HUES64 (cell line): ENCODE measurements around the gene AGPAT2.

ENCODE experiments used
- H3K27ac ChIP-seq: 2 replicates; pipeline ENCODE4 v1.7.0; 2013; ENCODE audit warnings: low read depth, low read length, inconsistent platforms
- H3K27me3 ChIP-seq: 2 replicates; pipeline ENCODE4 v1.6.1; 2013; ENCODE audit warnings: mild to moderate bottlenecking, low read length; ENCODE audit not compliant: insufficient read depth
- H3K36me3 ChIP-seq: 2 replicates; pipeline ENCODE4 v1.6.1; 2013; ENCODE audit warnings: mild to moderate bottlenecking, low read length; ENCODE audit not compliant: insufficient read depth
- H3K4me1 ChIP-seq: 2 replicates; pipeline ENCODE4 v1.6.1; 2013; ENCODE audit warnings: mild to moderate bottlenecking, low read length, moderate library complexity; ENCODE audit not compliant: insufficient read depth
- H3K4me3 ChIP-seq: 2 replicates; pipeline ENCODE4 v1.5.1; 2013; ENCODE audit warnings: mild to moderate bottlenecking, low read length, moderate library complexity
- H3K9ac ChIP-seq: 2 replicates; pipeline ENCODE4 v1.6.1; 2013; ENCODE audit warnings: mild to moderate bottlenecking, low read depth, low read length
- H3K9me3 ChIP-seq: 2 replicates; pipeline ENCODE4 v1.6.1; 2013; ENCODE audit warnings: low read depth, low read length; ENCODE audit not compliant: insufficient read depth
- WGBS: fragments of 150-250, 120-280 bp; methylation state at CpG from one replicate; pipeline ENCODE4 v1.1.7; 2013; ENCODE audit warnings: missing lambda C conversion rate; 5-methylcytosine and 5-hydroxymethylcytosine counted together

AGPAT2 gene

GRCh38 chr9:136698635-136699246 is 11.5 kb upstream of the AGPAT2 start:
- peaks cover 3% of the 10 kb centered on the region; the same call in 1 of the 2 replicates for H3K4me1 ChIP-seq

GRCh38 chr9:136697821-136698526 is 10.7 kb upstream of the AGPAT2 start:
- WGBS: 92% methylated on average over 20 of the region's 20 CpGs
- no peaks in the 10 kb centered on the region for H3K9me3 ChIP-seq
- peaks cover 3% of the 10 kb centered on the region; the same call in 1 of the 2 replicates for H3K4me1 ChIP-seq
- H3K36me3 ChIP-seq: no peaks in the 10 kb centered on the region
- H3K27me3 ChIP-seq: peaks cover 10% of the 10 kb centered on the region; the same call in 1 of the 2 replicates
- H3K4me3 ChIP-seq: no peak overlapping the region
- H3K27ac ChIP-seq: no peak overlapping the region
- no peak overlapping the region for H3K9ac ChIP-seq

More at GRCh38 chr9:136698635-136699246, 11.5 kb upstream of the AGPAT2 start:
- Histone ChIP-seq H3K27me3 (peaks cover 10% of the 10 kb centered on the region; the same call in 1 of the 2 replicates), H3K9ac (no peak overlapping the region), H3K27ac (no peak overlapping the region), H3K36me3 (no peaks in the 10 kb centered on the region), H3K4me3 (no peak overlapping the region), H3K9me3 (no peaks in the 10 kb centered on the region)
- WGBS: 91% methylated on average over 10 of the region's 11 CpGs

- WGBS: 88% methylated on average over 23 of the region's 23 CpGs
- Histone ChIP-seq H3K4me3 (no peak overlapping the region), H3K36me3 (no peaks in the 10 kb centered on the region), H3K27me3 (peaks cover 10% of the 10 kb centered on the region; the same call in 1 of the 2 replicates), H3K4me1 (peaks cover 3% of the 10 kb centered on the region; the same call in 1 of the 2 replicates), H3K9ac (no peak overlapping the region), H3K9me3 (no peaks in the 10 kb centered on the region), H3K27ac (no peak overlapping the region)
Observed at GRCh38 chr9:136697146-136697820, 10.0 kb upstream of the AGPAT2 start.

GRCh38 chr9:136696502-136696901 is 9.2 kb upstream of the AGPAT2 start:
- Histone ChIP-seq H3K27ac (no peak overlapping the region), H3K4me3 (no peak overlapping the region), H3K36me3 (no peaks in the 10 kb centered on the region), H3K27me3 (peaks cover 6% of the 10 kb centered on the region; the same call in 1 of the 2 replicates), H3K9me3 (no peaks in the 10 kb centered on the region), H3K9ac (no peak overlapping the region), H3K4me1 (peaks cover 7% of the 10 kb centered on the region)
- WGBS: 91% methylated on average over 8 of the region's 9 CpGs

GRCh38 chr9:136695955-136696354 is 8.7 kb upstream of the AGPAT2 start:
- Histone ChIP-seq H3K27ac (no peak overlapping the region), H3K9ac (no peak overlapping the region), H3K4me3 (no peak overlapping the region), H3K4me1 (peaks cover 10% of the 10 kb centered on the region), H3K36me3 (no peaks in the 10 kb centered on the region), H3K27me3 (peaks cover under 1% of the 10 kb centered on the region; the same call in 1 of the 2 replicates), H3K9me3 (no peaks in the 10 kb centered on the region)
- 88% methylated on average over 23 of the region's 23 CpGs for WGBS

GRCh38 chr9:136695435-136695895 is 8.2 kb upstream of the AGPAT2 start:
- Histone ChIP-seq H3K4me3 (no peak overlapping the region), H3K27me3 (no peaks in the 10 kb centered on the region), H3K36me3 (no peaks in the 10 kb centered on the region), H3K27ac (no peak overlapping the region), H3K4me1 (peaks cover 10% of the 10 kb centered on the region), H3K9me3 (no peaks in the 10 kb centered on the region), H3K9ac (no peak overlapping the region)
- WGBS: 91% methylated on average over 10 of the region's 10 CpGs

GRCh38 chr9:136694872-136695247 is 7.6 kb upstream of the AGPAT2 start:
- no peaks in the 10 kb centered on the region for H3K9me3 ChIP-seq
- no peaks in the 10 kb centered on the region for H3K36me3 ChIP-seq
- no peak overlapping the region for H3K27ac ChIP-seq
- 95% methylated on average over 11 of the region's 11 CpGs for WGBS
- no peak overlapping the region for H3K4me3 ChIP-seq
- no peak overlapping the region for H3K9ac ChIP-seq
- no peaks in the 10 kb centered on the region for H3K27me3 ChIP-seq
- H3K4me1 ChIP-seq: peaks cover 10% of the 10 kb centered on the region

GRCh38 chr9:136694163-136694871 is 7.1 kb upstream of the AGPAT2 start:
- WGBS: 62% methylated on average over 32 of the region's 32 CpGs
- Histone ChIP-seq H3K27ac (no peak overlapping the region; the same call in 1 of the 2 replicates), H3K9me3 (no peaks in the 10 kb centered on the region), H3K9ac (no peak overlapping the region), H3K36me3 (no peaks in the 10 kb centered on the region), H3K4me1 (peaks cover 10% of the 10 kb centered on the region), H3K27me3 (no peaks in the 10 kb centered on the region), H3K4me3 (no peak overlapping the region)

GRCh38 chr9:136693490-136694162 is 6.4 kb upstream of the AGPAT2 start:
- no peak overlapping the region for H3K4me3 ChIP-seq

GRCh38 chr9:136693135-136693489 is 5.9 kb upstream of the AGPAT2 start:
- H3K27ac ChIP-seq: no peak overlapping the region
- H3K36me3 ChIP-seq: no peaks in the 10 kb centered on the region
- WGBS: 94% methylated on average over 14 of the region's 14 CpGs
- no peaks in the 10 kb centered on the region for H3K9me3 ChIP-seq
- H3K4me3 ChIP-seq: no peak overlapping the region
- peaks cover 10% of the 10 kb centered on the region for H3K4me1 ChIP-seq
- H3K27me3 ChIP-seq: no peaks in the 10 kb centered on the region; the same call in 1 of the 2 replicates
- H3K9ac ChIP-seq: no peak overlapping the region

More at GRCh38 chr9:136693490-136694162, 6.4 kb upstream of the AGPAT2 start:
- Histone ChIP-seq H3K27me3 (no peaks in the 10 kb centered on the region), H3K9ac (no peak overlapping the region), H3K36me3 (no peaks in the 10 kb centered on the region), H3K9me3 (no peaks in the 10 kb centered on the region), H3K4me1 (peaks cover 10% of the 10 kb centered on the region), H3K27ac (no peak overlapping the region; the same call in 1 of the 2 replicates)
- 78% methylated on average over 15 of the region's 15 CpGs for WGBS
